Measurements from ENCODE around the gene KLHL26. TPM values are rescaled to one million over a fixed set of nuclear protein-coding genes. Genes with fewer than 3 reads are reported as not detected.

KLHL26 gene
- total RNA-seq, 4 donors from 2014 or later = 13.4 to 20.2 (median 15.9) TPM

GRCh38 chr19:18593367-18594095 lies 43.3 kb upstream of the KLHL26 start:
- no peak overlapping the region for H3K27ac ChIP-seq
- TF ChIP-seq CTCF (IDR thresholded peaks at IDR 0.05) = no peak
- no peak for TF ChIP-seq POLR2A (IDR thresholded peaks at IDR 0.05)
- no peaks in the 10 kb centered on the region for H3K36me3 ChIP-seq
- no peaks in the 10 kb centered on the region for H3K9me3 ChIP-seq
- intact Hi-C loops (cut with DNase I) = loop anchor here (5.0 kb wide), 1 partner anchor 254 kb away; no protein-coding TSS in a partner anchor
- H3K4me3 ChIP-seq (replicated peaks in 1 of 3) = peak overlapping the region in 1 of 3 donors; percentile 25
- peak; percentile 33 to 44 for DNase-seq
- no peaks in the 10 kb centered on the region for H3K27me3 ChIP-seq
- WGBS, 2 donors = 15 to 30% methylated on average over 13 to 17 of the region's 25 CpGs
- peaks cover 18 to 26% of the 10 kb centered on the region in 2 donors for H3K4me1 ChIP-seq

- H3K36me3 ChIP-seq = no peaks in the 10 kb centered on the region
- no peaks in the 10 kb centered on the region for H3K27me3 ChIP-seq
- no peak overlapping the region for H3K27ac ChIP-seq
- H3K4me1 ChIP-seq = peaks cover 16 to 26% of the 10 kb centered on the region in 2 donors
- no peaks in the 10 kb centered on the region for H3K9me3 ChIP-seq
- H3K4me3 ChIP-seq (replicated peaks in 1 of 3) = peak overlapping the region in 1 of 3 donors; percentile 25
- 1 to 2% methylated on average over 13 to 35 of the region's 54 CpGs for WGBS, 2 donors
- peak; percentile 46 to 97 (median 92) for TF ChIP-seq CTCF (IDR thresholded peaks at IDR 0.05)
- no peak for TF ChIP-seq POLR2A (IDR thresholded peaks at IDR 0.05)
- peak; percentile 77 to 79 for DNase-seq
- intact Hi-C loops (cut with DNase I) = loop anchor here (5.0 kb wide), 1 partner anchor 253 kb away; no protein-coding TSS in a partner anchor
These were observed 42.6 kb upstream of the KLHL26 start for GRCh38 chr19:18594096-18594823.

GRCh38 chr19:18594824-18595373 lies 41.9 kb upstream of the KLHL26 start:
- no peaks in the 10 kb centered on the region for H3K9me3 ChIP-seq
- H3K27me3 ChIP-seq = no peaks in the 10 kb centered on the region
- intact Hi-C loops (cut with DNase I) = loop anchor here (5.0 kb wide), 2 partner anchors 82 to 252 kb away; no protein-coding TSS in a partner anchor
- WGBS, 2 donors = 13 to 17% methylated on average over 8 to 12 of the region's 26 CpGs
- no peak overlapping the region for H3K27ac ChIP-seq
- DNase-seq = no peak
- peak overlapping the region in 1 of 3 donors; percentile 25 for H3K4me3 ChIP-seq (replicated peaks in 1 of 3)
- TF ChIP-seq CTCF (IDR thresholded peaks at IDR 0.05) (no peak), POLR2A (IDR thresholded peaks at IDR 0.05) (no peak)
- H3K4me1 ChIP-seq = peaks cover 10 to 21% of the 10 kb centered on the region in 2 donors
- H3K36me3 ChIP-seq = no peaks in the 10 kb centered on the region

- no peak overlapping the region for H3K4me3 ChIP-seq (replicated peaks in 1 of 3)
- 71 to 75% methylated on average over 5 to 6 of the region's 6 CpGs for WGBS, 2 donors
- H3K36me3 ChIP-seq = no peaks in the 10 kb centered on the region
- intact Hi-C loops (cut with DNase I) = loop anchor here (5.0 kb wide), 1 partner anchor 82 kb away; no protein-coding TSS in a partner anchor
- no peak for DNase-seq
- no peaks in the 10 kb centered on the region for H3K27me3 ChIP-seq
- H3K27ac ChIP-seq = no peak overlapping the region
- H3K4me1 ChIP-seq = peaks cover 10 to 20% of the 10 kb centered on the region in 2 donors
- H3K9me3 ChIP-seq = no peaks in the 10 kb centered on the region
- TF ChIP-seq CTCF (IDR thresholded peaks at IDR 0.05) (no peak), POLR2A (IDR thresholded peaks at IDR 0.05) (no peak)
These were observed 41.4 kb upstream of the KLHL26 start for GRCh38 chr19:18595475-18595874.

All from thyroid gland (tissue), 4 donors.